Activated CD4-positive, alpha-beta T cell treated with anti-CD3 and anti-CD28 coated beads for 36 hours (primary cell): ENCODE data around the gene ADAMTSL2. TPM values are rescaled to one million over a fixed set of nuclear protein-coding genes. Genes with fewer than 3 reads are reported as not detected.
A peak's percentile ranks its signal among the peaks of the same experiment; 100 is the strongest.

Source experiments
- ATAC-seq: fragments of 200-7000 bp; cut with Tn5 transposase; one replicate; pipeline ENCODE4 v1.10.0; 2021; ENCODE audit warnings: mild to moderate bottlenecking, moderate library complexity
- CTCF ChIA-PET: fragments of 350-600 bp; sonication (Branson Sonifier 250); formaldehyde crosslinking; loops from one replicate; lab custom pipeline; 2021; ENCODE audit warnings: antibody characterized with exemption; lab: Charles Lee
- POLR2A ChIA-PET: fragments of 350-600 bp; sonication (Branson Sonifier 250); formaldehyde crosslinking; loops from one replicate; lab custom pipeline; 2021; ENCODE audit warnings: antibody characterized with exemption, inconsistent platforms; lab: Charles Lee
- DNase-seq: peaks from one replicate; pipeline ENCODE4 v3.0.0-alpha.2; 2020
- H3K27ac Mint-ChIP-seq: one replicate; pipeline ENCODE4 v1.8.0; 2021; ENCODE audit warnings: mixed read lengths
- H3K27me3 Mint-ChIP-seq: one replicate; pipeline ENCODE4 v1.8.0; 2021; ENCODE audit warnings: mixed read lengths
- H3K36me3 Mint-ChIP-seq: one replicate; pipeline ENCODE4 v1.8.0; 2021; ENCODE audit warnings: low read depth, mixed read lengths
- H3K4me1 Mint-ChIP-seq: one replicate; pipeline ENCODE4 v1.8.0; 2021; ENCODE audit warnings: mixed read lengths
- H3K4me3 Mint-ChIP-seq: one replicate; pipeline ENCODE4 v1.8.0; 2021; ENCODE audit warnings: mild to moderate bottlenecking, moderate library complexity, mixed read lengths
- H3K9me3 Mint-ChIP-seq: one replicate; pipeline ENCODE4 v1.8.0; 2021; ENCODE audit warnings: low read depth, mixed read lengths
- intact Hi-C, 2 experiments: fragments of 100-400 bp; cut with DNase I in 1 of 2; cut with micrococcal nuclease in 1 of 2; formaldehyde crosslinking; loops; one replicate each; pipeline versions ENCODE4 v1.14.2 to v1.15.1; 2022 to 2024; cut with DNase I, micrococcal nuclease
- total RNA-seq, 2 experiments: library from RNA; stranded (reverse); gene quantifications; one replicate each; pipeline ENCODE4 v1.2.3, GENCODE V29; 2021

Gene ADAMTSL2
- total RNA-seq, 2 experiments from 2014 or later: 0.11 to 0.32 TPM

DNA sequence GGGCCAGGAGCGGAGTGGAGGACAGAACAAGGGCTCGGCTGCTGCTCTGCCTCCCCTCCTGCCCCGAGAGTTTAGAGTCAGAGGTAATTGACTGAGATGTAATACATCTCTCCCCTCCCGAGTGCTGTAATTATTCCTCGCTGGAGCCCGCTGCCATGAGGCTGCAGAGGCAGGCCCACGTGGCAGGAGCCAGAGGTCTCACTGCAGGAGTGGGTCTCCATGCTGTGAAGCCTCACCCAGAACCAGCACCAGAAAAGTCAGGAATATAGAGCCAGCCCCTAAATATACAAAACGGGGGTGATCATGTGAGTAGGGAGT lies 72.2 kb downstream of the ADAMTSL2 start:
- DNase-seq (no peak), ATAC-seq (no peak)
- POLR2A ChIA-PET: no interaction called here
- Mint-ChIP-seq H3K4me3 (no peak overlapping the region), H3K9me3 (no peaks in the 10 kb centered on the region), H3K36me3 (no peaks in the 10 kb centered on the region), H3K27ac (no peak overlapping the region), H3K4me1 (peaks cover 8% of the 10 kb centered on the region), H3K27me3 (peaks cover 16% of the 10 kb centered on the region)
- CTCF ChIA-PET: interaction anchor here (0.6 kb wide), 2 partner anchors 94 to 1734 kb away, joined by 3 to 4 read pairs; no protein-coding TSS in a partner anchor
- intact Hi-C loops: loop anchor here in 1 of 2 experiments (5.0 kb wide), 1 partner anchor 386 kb away; the partner anchor contains the start of gene VAV2

DNA sequence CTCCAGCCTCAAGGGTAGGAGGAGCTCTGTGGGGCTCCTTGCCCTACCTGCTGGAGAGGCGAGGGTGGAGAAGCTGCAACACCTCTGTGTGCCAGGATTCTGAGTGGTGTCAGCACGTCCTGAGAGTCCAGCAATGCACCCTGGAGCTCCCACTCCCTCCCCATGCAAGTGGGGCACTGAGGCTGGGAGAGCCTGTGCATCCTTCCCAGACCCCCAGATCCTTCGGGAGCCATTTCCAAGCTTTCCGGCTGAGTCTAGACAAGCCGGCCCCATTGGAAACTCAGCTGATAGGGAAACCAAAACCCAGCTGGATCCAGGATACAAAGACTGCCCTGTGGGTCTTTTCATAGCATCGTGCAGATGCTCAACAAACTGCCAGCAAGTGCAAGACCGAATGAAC lies 72.9 kb downstream of the ADAMTSL2 start:
- ATAC-seq (no peak), DNase-seq (no peak)
- intact Hi-C loops: loop anchor here in 1 of 2 experiments (5.0 kb wide), 1 partner anchor 385 kb away; the partner anchor contains the start of gene VAV2
- Mint-ChIP-seq H3K9me3 (no peaks in the 10 kb centered on the region), H3K4me3 (no peak overlapping the region), H3K27me3 (peaks cover 16% of the 10 kb centered on the region), H3K36me3 (no peaks in the 10 kb centered on the region), H3K27ac (no peak overlapping the region), H3K4me1 (peaks cover 8% of the 10 kb centered on the region)
- POLR2A ChIA-PET: no interaction called here
- CTCF ChIA-PET: interaction anchor here (0.6 to 1.0 kb wide), 3 partner anchors 80 to 1734 kb away, joined by 3 to 4 read pairs (median 4); no protein-coding TSS in a partner anchor

GRCh38 chr9:133607976-133608375 lies 73.5 kb downstream of the ADAMTSL2 start:
- no peak for ATAC-seq
- CTCF ChIA-PET: interaction anchor here (1.0 kb wide), 1 partner anchor 79 kb away, joined by 3 read pairs; no protein-coding TSS in a partner anchor
- H3K27me3 Mint-ChIP-seq: peaks cover 16% of the 10 kb centered on the region
- no peak overlapping the region for H3K27ac Mint-ChIP-seq
- H3K9me3 Mint-ChIP-seq: no peaks in the 10 kb centered on the region
- DNase-seq: no peak
- no peaks in the 10 kb centered on the region for H3K36me3 Mint-ChIP-seq
- POLR2A ChIA-PET: no interaction called here
- no peak overlapping the region for H3K4me3 Mint-ChIP-seq
- intact Hi-C loops: loop anchor here in 1 of 2 experiments (5.0 kb wide), 1 partner anchor 384 kb away; the partner anchor contains the start of gene VAV2
- peaks cover 8% of the 10 kb centered on the region for H3K4me1 Mint-ChIP-seq

DNA sequence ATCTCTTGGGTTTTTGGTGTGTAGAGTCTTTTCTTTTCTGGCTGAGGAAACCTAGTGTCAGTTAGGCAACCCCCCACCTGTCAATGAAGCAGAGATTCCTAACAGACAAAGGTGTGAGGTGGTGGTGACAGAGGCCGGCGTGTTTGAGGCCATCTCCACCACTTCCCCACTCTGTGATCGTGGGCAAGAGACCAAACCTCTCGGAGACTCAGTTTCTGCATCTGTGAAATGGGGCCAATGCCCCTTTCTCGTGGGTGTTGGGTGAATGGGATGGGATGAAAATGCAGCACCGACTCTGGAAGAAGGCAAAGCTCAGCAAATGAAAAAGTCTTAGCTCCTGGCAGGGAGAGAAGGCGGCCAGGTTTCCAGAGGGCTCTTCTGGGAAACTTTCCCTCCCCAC lies 73.9 kb downstream of the ADAMTSL2 start:
- CTCF ChIA-PET: no interaction called here
- intact Hi-C loops: loop anchor here in 1 of 2 experiments (5.0 kb wide), 1 partner anchor 384 kb away; the partner anchor contains the start of gene VAV2
- no peaks in the 10 kb centered on the region for H3K36me3 Mint-ChIP-seq
- POLR2A ChIA-PET: no interaction called here
- DNase-seq: no peak
- no peak overlapping the region for H3K4me3 Mint-ChIP-seq
- H3K9me3 Mint-ChIP-seq: no peaks in the 10 kb centered on the region
- peaks cover 16% of the 10 kb centered on the region for H3K27me3 Mint-ChIP-seq
- ATAC-seq: no peak
- no peak overlapping the region for H3K27ac Mint-ChIP-seq
- peaks cover 8% of the 10 kb centered on the region for H3K4me1 Mint-ChIP-seq

DNA sequence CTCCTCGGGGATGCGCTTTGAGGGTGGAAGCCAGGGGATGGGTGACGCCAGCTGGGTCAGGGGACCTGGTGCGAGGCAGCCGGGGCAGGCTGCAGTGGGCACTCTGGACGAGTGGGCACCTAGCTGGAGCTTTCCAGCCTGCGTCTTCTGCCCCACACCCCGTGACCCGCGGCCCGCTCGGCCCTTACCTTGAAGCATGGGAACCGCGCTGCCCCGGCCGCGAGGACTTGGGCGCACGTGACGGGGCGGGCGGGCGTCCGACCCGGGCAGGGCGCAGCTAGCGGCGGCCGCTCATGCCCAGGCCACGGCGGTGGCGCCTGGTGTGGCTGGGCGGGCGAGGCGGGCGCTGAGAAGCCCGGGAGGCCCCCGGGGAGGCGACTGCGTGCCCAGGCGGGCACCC lies 74.4 kb downstream of the ADAMTSL2 start:
- H3K9me3 Mint-ChIP-seq: no peaks in the 10 kb centered on the region
- POLR2A ChIA-PET: no interaction called here
- no peaks in the 10 kb centered on the region for H3K36me3 Mint-ChIP-seq
- H3K27ac Mint-ChIP-seq: no peak overlapping the region
- H3K27me3 Mint-ChIP-seq: peaks cover 16% of the 10 kb centered on the region
- CTCF ChIA-PET: no interaction called here
- H3K4me1 Mint-ChIP-seq: peaks cover 8% of the 10 kb centered on the region
- H3K4me3 Mint-ChIP-seq: no peak overlapping the region
- intact Hi-C loops: loop anchor here in 1 of 2 experiments (5.0 kb wide), 1 partner anchor 383 kb away; the partner anchor contains the start of gene VAV2
- ATAC-seq: no peak
- no peak for DNase-seq

GRCh38 chr9:133609311-133610098 lies 75.0 kb downstream of the ADAMTSL2 start, which contains the start of gene FAM163B:
Gene FAM163B, minus strand, starts transcription at chr9:133609389. Its CDS starts 29,166 bp downstream, at chr9:133580223.
- peaks cover 4% of the 10 kb centered on the region for H3K4me1 Mint-ChIP-seq
- DNase-seq: peak; percentile 75
- H3K4me3 Mint-ChIP-seq: no peak within 1 kb of the TSS
- H3K36me3 Mint-ChIP-seq: no peaks in the 10 kb centered on the region
- peaks cover 16% of the 10 kb centered on the region for H3K27me3 Mint-ChIP-seq
- ChIA-PET CTCF (interaction anchor here (0.6 kb wide), 1 partner anchor 48 kb away, joined by 3 read pairs; no protein-coding TSS in a partner anchor), POLR2A (no interaction called here)
- no peak within 1 kb of the TSS for H3K27ac Mint-ChIP-seq
- intact Hi-C loops: loop anchor here in 1 of 2 experiments (5.0 kb wide), 1 partner anchor 383 kb away; the partner anchor contains the start of gene VAV2
- no peaks in the 10 kb centered on the region for H3K9me3 Mint-ChIP-seq
- ATAC-seq: peak; percentile 61

- H3K4me1 Mint-ChIP-seq: no peaks in the 10 kb centered on the region
- ChIA-PET POLR2A (no interaction called here), CTCF (interaction anchor here (0.7 kb wide), 1 partner anchor 12 kb away, joined by 3 read pairs; no protein-coding TSS in a partner anchor)
- DNase-seq (no peak), ATAC-seq (no peak)
- H3K27ac Mint-ChIP-seq: no peak overlapping the region
- H3K9me3 Mint-ChIP-seq: no peaks in the 10 kb centered on the region
- no peak overlapping the region for H3K4me3 Mint-ChIP-seq
- intact Hi-C loops: no loop called here
- H3K36me3 Mint-ChIP-seq: no peaks in the 10 kb centered on the region
- peaks cover 16% of the 10 kb centered on the region for H3K27me3 Mint-ChIP-seq
Measured at GRCh38 chr9:133610845-133611244, 76.3 kb downstream of the ADAMTSL2 start.

DNA sequence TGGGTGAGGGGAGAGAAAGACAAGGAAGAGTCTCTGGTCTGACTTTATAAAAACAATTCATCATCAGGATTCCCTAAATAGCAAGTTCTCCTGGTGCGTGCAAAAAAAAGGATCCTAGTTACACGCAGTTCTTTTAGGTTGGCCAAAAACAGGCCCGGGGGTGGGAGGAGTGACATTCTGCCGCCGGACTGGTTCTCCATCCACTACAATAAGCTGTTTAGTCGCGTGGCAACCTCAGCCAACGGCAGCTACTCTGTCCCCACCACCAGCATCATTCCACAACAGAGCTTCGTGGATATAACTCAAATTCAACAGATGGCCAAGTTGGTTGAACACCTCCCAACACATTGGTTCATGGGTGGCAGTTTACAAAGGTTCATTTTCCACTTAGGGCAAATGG lies 77.5 kb downstream of the ADAMTSL2 start:
- intact Hi-C loops: no loop called here
- Mint-ChIP-seq H3K4me3 (no peak overlapping the region), H3K36me3 (no peaks in the 10 kb centered on the region), H3K27me3 (peaks cover 14% of the 10 kb centered on the region), H3K27ac (no peak overlapping the region), H3K4me1 (no peaks in the 10 kb centered on the region), H3K9me3 (no peaks in the 10 kb centered on the region)
- DNase-seq: no peak
- ATAC-seq: no peak
- CTCF ChIA-PET: no interaction called here
- POLR2A ChIA-PET: no interaction called here

GRCh38 chr9:133612816-133613215 lies 78.3 kb downstream of the ADAMTSL2 start:
- ChIA-PET CTCF (no interaction called here), POLR2A (no interaction called here)
- DNase-seq (no peak), ATAC-seq (no peak)
- Mint-ChIP-seq H3K9me3 (no peaks in the 10 kb centered on the region), H3K4me1 (no peaks in the 10 kb centered on the region), H3K4me3 (no peak overlapping the region), H3K36me3 (no peaks in the 10 kb centered on the region), H3K27me3 (peaks cover 14% of the 10 kb centered on the region), H3K27ac (no peak overlapping the region)
- intact Hi-C loops: no loop called here

DNA sequence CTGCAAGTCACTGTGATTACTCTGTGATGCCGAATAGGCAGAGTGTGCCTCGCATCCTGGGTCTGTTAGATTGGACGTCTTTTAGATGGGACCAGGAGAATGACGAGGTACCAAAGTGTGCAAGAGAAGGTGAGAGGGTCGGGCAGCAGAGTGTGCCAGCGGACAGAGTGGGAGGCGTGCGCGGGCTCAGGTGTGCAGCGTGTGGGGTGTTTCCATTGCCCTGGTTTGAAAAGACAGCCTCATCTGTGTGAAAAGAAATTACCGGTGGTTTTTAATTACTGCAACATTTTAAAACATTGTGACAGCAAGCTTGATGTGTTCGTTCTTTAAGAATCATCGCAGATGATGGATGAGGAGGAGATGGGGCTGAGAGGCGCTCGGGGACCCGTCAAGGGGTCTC lies 78.9 kb downstream of the ADAMTSL2 start:
- CTCF ChIA-PET: interaction anchor here (0.7 kb wide), 1 partner anchor 32 kb away, joined by 3 read pairs; no protein-coding TSS in a partner anchor
- Mint-ChIP-seq H3K27me3 (peaks cover 11% of the 10 kb centered on the region), H3K9me3 (no peaks in the 10 kb centered on the region), H3K36me3 (no peaks in the 10 kb centered on the region), H3K4me3 (no peak overlapping the region), H3K27ac (no peak overlapping the region), H3K4me1 (no peaks in the 10 kb centered on the region)
- DNase-seq: no peak
- ATAC-seq: no peak
- POLR2A ChIA-PET: no interaction called here
- intact Hi-C loops: no loop called here

- no peak overlapping the region for H3K27ac Mint-ChIP-seq
- H3K4me3 Mint-ChIP-seq: no peak overlapping the region
- peaks cover 10% of the 10 kb centered on the region for H3K27me3 Mint-ChIP-seq
- ChIA-PET CTCF (interaction anchor here (0.7 kb wide), 1 partner anchor 33 kb away, joined by 3 read pairs; no protein-coding TSS in a partner anchor), POLR2A (no interaction called here)
- ATAC-seq (no peak), DNase-seq (no peak)
- H3K36me3 Mint-ChIP-seq: no peaks in the 10 kb centered on the region
- no peaks in the 10 kb centered on the region for H3K4me1 Mint-ChIP-seq
- intact Hi-C loops: no loop called here
- no peaks in the 10 kb centered on the region for H3K9me3 Mint-ChIP-seq
Measured at GRCh38 chr9:133614056-133614455, 79.6 kb downstream of the ADAMTSL2 start.
